Keratinocyte (primary cell): Measurements from ENCODE around the gene TNPO2.

Experiments
- EZH2 ChIP-seq: IDR thresholded peaks from one replicate; pipeline ENCODE4 v1.6.1; 2012; ENCODE audit warnings: inconsistent platforms, mild to moderate bottlenecking, low read length, moderate library complexity
- TF ChIP-seq, protein P1 (sequence below), 3 experiments: IDR thresholded peaks in 1 of 3; conservative IDR thresholded peaks in 1 of 3; optimal IDR thresholded peaks in 1 of 3; 2 replicates in 2 of 3; 3 replicates in 1 of 3; pipeline versions ENCODE3 to v1.5.1; 2011; ENCODE audit warnings: low read length in 3 of 3, mild to moderate bottlenecking in 3 of 3, moderate library complexity in 2 of 3, control low read depth in 1 of 3, inconsistent platforms in 1 of 3; ENCODE audit not compliant: insufficient read depth in 2 of 3; ENCODE audit errors: extremely low read depth in 1 of 3

DNA sequence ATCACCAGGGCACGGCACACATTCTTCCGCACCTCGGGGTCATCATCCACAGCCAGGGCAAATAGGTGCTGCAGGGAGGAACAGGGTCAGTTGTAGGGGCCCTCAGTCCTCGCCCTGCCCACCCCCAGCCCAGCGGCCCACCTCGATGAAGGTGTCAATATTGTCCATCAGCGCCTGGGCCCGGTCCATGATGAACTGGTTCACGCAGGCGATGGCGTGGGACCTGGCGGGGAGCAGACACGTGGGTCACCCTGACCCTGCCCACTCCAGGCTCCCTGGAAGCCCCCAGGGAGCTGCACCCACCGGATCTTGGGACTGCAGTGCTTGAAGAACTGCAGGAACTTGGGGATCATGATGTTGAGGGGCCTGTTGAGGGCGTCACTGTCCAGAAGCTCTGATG, 8.6 kb downstream of the TNPO2 start:
- TF ChIP-seq, protein P1, sequence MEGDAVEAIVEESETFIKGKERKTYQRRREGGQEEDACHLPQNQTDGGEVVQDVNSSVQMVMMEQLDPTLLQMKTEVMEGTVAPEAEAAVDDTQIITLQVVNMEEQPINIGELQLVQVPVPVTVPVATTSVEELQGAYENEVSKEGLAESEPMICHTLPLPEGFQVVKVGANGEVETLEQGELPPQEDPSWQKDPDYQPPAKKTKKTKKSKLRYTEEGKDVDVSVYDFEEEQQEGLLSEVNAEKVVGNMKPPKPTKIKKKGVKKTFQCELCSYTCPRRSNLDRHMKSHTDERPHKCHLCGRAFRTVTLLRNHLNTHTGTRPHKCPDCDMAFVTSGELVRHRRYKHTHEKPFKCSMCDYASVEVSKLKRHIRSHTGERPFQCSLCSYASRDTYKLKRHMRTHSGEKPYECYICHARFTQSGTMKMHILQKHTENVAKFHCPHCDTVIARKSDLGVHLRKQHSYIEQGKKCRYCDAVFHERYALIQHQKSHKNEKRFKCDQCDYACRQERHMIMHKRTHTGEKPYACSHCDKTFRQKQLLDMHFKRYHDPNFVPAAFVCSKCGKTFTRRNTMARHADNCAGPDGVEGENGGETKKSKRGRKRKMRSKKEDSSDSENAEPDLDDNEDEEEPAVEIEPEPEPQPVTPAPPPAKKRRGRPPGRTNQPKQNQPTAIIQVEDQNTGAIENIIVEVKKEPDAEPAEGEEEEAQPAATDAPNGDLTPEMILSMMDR (optimal IDR thresholded peaks at IDR 0.05 in 1 of 3, IDR thresholded peaks at IDR 0.05 in 1 of 3, conservative IDR thresholded peaks at IDR 0.05 in 1 of 3; ENCODE audit: extremely low read depth in 1 of 3, insufficient read depth in 2 of 3, low read length in 3 of 3) = no peak
- TF ChIP-seq EZH2 = no peak
